CD4-positive, alpha-beta T cell treated with Interleukin-1 beta for 1 hour (primary cell): Measurements from ENCODE around the gene BARX1.
A peak's percentile ranks its signal among the peaks of the same experiment; 100 is the strongest.
"Not testable (repeated sequence)": the region's sequence is repeated elsewhere in the genome, so short reads cannot be mapped to it uniquely, and the experiment has no call there.

Source experiments
- DNase-seq, 2 donors: peaks; one replicate each; pipeline ENCODE4 v3.0.0-alpha.2; 2020 to 2022

The BARX1 gene

GRCh38 chr9:93955111-93955980, at the start of gene BARX1:
Gene BARX1, minus strand, starts transcription at chr9:93955355. Its CDS starts 209 bp downstream, at chr9:93955146.
- DNase-seq: peak in 1 of 2 donors; percentile 41

GRCh38 chr9:94002316-94003140, 47.4 kb upstream of the BARX1 start:
- no peak for DNase-seq

GRCh38 chr9:93996863-93997262, 41.7 kb upstream of the BARX1 start:
- no peak for DNase-seq

- no peak for DNase-seq
Measured at GRCh38 chr9:93996367-93996766, 41.2 kb upstream of the BARX1 start.

GRCh38 chr9:93994545-93994944, 39.4 kb upstream of the BARX1 start:
- no peak for DNase-seq

GRCh38 chr9:93994132-93994531, 39.0 kb upstream of the BARX1 start:
- DNase-seq: no peak

GRCh38 chr9:93992830-93993229, 37.7 kb upstream of the BARX1 start:
- no peak for DNase-seq

GRCh38 chr9:93990448-93990847, 35.3 kb upstream of the BARX1 start:
- no peak for DNase-seq

- no peak for DNase-seq
Measured at GRCh38 chr9:93988056-93988455, 32.9 kb upstream of the BARX1 start.

- no peak for DNase-seq
Measured at GRCh38 chr9:93984860-93985259, 29.7 kb upstream of the BARX1 start.

GRCh38 chr9:93983875-93984274, 28.7 kb upstream of the BARX1 start:
- DNase-seq: no peak

- no peak for DNase-seq
Measured at GRCh38 chr9:93979721-93980120, 24.6 kb upstream of the BARX1 start.

- no peak for DNase-seq
Measured at GRCh38 chr9:93978551-93978950, 23.4 kb upstream of the BARX1 start.

- no peak for DNase-seq
Measured at GRCh38 chr9:93976973-93977372, 21.8 kb upstream of the BARX1 start.

- DNase-seq: no peak
Measured at GRCh38 chr9:93976081-93976480, 20.9 kb upstream of the BARX1 start.

GRCh38 chr9:93975262-93975661, 20.1 kb upstream of the BARX1 start:
- DNase-seq: no peak

GRCh38 chr9:93974151-93974550, 19.0 kb upstream of the BARX1 start:
- DNase-seq: no peak

- DNase-seq: not testable (repeated sequence)
Measured at GRCh38 chr9:93972655-93973054, 17.5 kb upstream of the BARX1 start.

GRCh38 chr9:93969328-93969661, 14.1 kb upstream of the BARX1 start:
- no peak for DNase-seq

GRCh38 chr9:93968451-93969327, 13.5 kb upstream of the BARX1 start:
- DNase-seq: no peak

GRCh38 chr9:93967020-93967803, 12.1 kb upstream of the BARX1 start:
- no peak for DNase-seq
